CD4-positive, alpha-beta T cell treated with Interleukin-12 subunit alpha and Interleukin-12 subunit beta, for 1 hour (primary cell): ENCODE results near the gene DNM1.
"Not testable (repeated sequence)": the region's sequence is repeated elsewhere in the genome, so short reads cannot be mapped to it uniquely, and the experiment has no call there.

Source experiments
- DNase-seq: peaks from one replicate; pipeline ENCODE4 v3.0.0-alpha.2; 2020

The DNM1 gene

DNA sequence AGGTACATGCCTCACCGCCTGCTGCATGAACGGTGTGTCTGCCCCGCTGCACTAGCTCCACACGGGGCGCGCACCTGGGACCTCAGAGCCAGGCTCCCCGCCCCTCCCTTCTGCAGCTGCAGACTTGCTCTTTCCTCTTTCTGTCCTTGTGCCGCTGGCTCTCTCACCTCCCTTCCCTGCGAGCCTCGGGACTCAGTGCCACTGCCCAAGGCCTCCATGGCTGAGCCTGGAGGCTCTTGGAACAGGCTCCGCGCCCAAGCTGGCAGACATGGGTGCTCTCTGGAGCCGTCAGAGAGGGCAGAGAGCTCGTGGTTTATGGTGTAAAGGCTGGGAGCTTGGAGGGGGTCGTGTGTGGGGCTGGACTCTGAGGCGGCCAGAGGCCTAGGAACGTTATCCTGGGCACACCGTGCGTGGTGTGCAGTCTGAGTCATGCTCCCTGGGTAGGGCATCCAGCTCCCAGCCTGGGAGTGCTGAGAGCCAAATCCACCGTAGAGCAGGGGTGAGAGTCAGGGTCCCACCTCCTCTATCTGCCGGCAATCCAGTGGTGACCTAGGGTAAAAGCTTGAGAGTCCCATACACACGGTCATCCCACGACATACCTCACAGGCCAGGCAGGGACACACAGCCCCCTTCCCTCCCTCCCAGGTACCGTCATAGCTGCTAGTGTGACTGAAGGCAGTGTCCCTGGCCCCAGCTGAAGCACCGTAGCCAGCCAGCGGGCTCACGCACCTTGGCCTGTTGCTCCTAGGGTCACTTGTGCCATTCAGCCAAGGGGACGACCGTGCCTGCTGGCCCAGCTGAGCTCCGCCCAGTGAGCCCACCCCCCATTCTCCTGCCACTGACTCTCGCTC is 50.2 kb downstream of the DNM1 start:
- no peak for DNase-seq

DNA sequence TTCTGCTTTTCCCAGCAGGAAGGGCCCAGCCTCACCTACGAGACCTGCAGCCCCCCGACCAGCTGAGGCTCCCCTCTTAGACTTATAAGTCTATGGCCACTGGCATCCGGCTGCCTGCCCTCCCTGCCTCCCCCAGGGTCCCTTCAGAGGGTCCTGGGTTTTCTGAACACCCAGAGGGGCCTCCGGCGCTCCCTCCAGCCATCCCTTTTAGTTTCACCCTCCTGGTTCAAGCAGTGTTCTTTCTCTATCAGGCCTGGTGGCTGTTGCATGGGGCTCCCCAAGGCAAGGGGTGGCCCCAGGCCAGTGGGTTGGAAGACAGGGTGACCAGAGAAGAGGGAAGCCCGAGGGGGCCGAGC is 50.8 kb downstream of the DNM1 start:
- DNase-seq, result no peak

DNA sequence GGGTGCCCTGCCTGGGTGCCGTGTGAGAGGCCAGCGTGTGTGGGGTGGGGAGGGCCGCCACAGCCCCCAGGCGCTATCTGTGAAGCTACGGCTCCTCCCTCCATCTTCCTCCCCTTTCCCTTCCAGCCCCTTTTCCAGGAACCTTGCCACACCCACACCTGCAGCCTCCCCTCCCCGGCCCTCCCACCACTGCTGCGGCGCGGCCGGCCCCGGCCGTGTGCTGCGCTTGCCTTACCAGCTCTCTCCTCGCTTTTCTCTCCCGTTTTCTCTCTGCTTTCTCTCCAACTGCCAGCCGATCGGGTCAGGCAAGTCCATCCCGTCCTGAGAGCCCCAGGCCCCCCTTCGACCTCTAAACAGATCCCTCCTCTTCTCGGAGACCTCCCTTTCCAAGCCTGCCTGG is 51.2 kb downstream of the DNM1 start:
- no peak for DNase-seq

DNA sequence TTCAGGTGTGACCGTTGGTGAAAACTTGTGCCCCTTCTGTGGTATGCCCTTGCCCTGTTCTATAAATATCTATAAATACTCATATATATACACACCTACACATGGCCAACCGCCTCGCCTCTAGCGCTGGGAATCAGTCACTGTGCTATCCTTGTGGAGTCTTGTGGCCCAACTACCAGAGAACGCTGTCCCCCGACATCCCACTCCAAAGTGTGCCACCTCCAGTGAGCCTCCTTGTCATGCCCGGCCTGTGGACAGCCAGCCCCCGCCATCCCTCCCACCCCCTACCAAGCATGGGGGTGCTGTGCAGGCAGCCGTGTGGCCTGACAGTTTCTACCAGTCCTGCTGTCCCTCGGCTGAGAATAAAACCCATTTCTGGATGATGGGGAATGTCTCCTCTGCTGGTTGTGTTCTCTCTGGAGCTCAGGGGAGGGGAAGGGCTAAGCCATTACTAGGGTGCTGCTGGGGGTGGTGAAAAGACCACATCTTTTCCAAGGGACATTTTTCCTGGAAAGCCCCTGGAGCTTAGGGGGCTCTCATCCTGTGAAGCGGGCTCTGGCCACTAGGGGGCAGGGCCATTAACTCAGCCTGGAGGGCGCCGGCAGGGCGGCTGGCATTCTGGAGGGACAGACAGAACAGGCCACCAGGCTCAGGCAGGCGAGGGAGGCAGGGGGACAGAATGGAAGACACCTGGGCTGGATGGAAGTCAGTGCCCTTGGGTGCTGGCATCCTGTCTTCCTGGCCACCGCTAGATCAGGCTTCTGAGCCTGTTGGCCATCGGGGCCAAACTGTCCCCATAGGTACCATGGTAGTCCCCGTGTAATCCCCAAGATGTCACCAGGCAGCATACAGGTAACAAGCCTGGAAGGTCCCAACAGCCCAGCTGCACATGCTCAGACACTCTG is 51.9 kb downstream of the DNM1 start:
- peak; percentile 59 for DNase-seq

DNA sequence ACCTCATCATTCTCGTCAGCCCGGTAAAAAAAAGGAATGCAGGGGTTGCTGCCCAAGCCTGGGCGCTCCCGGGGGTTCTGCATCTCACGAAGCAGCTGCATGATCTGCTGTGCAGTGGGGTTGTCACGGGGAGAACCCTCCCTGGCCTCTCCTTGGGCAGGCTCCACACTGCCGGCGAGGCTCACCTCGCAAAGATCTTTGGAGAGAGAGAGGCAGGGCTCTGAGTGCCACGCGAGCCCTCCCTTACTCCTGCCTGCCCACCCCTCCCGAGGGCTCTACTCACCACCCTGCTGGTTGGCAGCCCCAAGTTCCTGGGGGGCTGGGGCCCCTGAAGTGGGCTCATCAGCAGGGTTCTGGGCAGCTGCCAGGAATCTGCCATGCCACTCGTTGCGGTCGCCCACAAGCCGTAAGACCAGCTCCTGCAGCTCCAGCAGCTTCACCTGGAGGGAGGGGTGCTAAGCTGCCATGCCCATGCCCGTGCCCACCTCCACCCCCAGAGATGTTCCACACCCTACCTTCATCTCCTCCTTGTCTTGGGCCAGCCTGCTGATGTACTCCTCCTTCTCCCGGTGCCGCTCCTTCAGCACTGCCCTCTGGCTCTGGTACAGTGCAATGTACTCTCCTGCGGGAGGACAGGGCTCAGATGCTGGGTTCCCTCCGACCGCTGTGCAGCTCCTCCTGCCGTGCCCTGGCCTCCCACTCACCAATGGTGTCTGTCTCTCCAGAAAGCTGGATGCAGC is 54.1 kb downstream of the DNM1 start:
- no peak for DNase-seq

DNA sequence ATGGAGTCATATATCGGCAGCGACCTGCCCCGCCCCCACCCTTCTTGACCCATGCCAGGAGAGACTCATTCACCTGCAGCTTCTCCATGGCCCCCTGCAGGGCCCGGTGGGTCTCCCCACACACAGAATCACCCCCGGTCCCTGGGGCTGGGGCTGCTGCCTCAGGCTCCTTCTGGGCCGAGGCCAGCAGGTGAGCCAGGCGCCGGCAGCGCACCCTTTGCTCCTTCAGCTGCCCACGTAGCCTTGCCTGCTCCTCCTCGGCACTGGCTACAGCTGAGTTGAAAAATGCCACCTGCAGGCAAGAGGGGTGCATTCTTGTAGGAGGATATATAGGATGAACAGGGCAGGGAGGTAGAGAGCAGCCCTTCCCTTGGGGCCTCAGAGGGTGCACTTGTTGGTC is 54.7 kb downstream of the DNM1 start:
- DNase-seq, result no peak

DNA sequence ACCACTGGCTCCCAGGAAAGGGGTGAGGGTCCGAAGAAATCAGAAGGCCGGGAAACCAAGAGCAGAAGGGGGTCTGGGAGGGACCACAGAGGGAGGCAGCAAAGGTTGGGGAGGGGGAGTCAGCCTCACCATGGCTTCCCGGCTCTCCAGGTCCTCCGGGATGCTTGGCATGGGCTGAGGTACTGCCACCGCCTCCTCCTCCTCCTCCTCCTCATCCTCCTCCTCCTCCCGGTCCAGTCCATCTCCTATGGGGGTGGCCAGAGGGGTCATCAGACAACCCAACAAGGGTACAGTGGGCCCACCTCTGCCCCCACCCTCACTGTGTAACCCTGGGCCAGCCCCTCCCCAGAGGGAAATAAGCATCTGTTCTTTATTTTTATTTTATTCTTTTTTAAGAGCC is 55.1 kb downstream of the DNM1 start:
- no peak for DNase-seq

DNA sequence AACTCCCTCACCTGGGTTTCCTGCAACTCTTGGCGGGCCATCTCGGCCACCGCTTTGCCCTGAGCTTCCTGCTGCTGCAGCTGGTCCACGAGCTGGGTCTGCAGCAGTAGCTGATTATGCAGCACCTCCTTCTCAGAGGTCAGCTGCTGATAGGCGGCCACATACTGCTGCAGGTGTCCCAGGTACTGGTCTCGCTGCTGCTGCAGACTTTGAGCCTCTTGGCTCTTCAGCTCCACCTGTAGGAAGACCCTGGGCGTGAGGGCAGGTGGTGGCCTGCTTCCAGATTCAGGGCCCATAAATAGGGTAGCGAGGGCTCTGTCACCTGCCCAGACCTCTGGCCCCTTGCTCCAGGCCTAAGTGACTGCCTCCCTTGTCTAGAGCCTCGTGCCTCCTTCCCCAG is 56.0 kb downstream of the DNM1 start:
- DNase-seq, result no peak

DNA sequence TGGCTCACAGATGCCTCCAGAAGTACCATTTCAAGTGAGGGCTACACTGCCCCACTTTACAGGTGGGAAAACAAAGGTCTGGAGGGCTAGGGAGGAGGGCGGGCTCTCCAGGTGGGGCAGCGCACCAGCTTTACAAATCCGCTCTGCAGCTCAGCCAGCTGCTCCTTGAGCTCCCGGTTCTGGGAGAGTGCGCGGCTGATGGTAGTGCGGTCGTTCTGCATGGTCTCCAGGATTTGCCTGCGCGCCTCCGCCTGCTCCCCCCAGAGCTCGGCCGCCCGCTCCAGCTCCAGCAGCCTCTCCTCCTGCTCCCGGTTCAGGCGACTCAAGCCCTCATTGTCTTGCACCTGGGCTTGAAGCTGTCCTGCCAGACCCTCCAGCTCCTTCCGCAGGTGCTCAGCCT is 57.2 kb downstream of the DNM1 start:
- no peak for DNase-seq

DNA sequence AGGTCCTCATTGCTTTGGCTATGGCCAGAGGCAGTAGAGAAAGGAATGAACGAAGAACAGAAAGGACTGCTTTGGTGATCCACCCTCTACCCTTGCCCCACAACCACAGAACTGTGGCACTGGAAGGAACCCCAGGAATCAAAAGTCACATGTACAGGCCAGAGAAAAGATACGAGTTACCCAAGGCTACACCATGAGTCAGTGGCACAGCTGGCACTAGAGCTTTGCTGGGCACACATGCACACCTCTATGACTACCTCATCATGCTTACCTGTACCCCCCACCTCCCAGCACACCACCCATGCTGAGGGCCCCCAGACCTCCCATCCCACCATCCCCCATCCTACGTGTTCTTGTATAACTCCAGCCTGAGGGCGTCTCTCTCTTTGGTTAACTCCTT is 59.5 kb downstream of the DNM1 start:
- no peak for DNase-seq

DNA sequence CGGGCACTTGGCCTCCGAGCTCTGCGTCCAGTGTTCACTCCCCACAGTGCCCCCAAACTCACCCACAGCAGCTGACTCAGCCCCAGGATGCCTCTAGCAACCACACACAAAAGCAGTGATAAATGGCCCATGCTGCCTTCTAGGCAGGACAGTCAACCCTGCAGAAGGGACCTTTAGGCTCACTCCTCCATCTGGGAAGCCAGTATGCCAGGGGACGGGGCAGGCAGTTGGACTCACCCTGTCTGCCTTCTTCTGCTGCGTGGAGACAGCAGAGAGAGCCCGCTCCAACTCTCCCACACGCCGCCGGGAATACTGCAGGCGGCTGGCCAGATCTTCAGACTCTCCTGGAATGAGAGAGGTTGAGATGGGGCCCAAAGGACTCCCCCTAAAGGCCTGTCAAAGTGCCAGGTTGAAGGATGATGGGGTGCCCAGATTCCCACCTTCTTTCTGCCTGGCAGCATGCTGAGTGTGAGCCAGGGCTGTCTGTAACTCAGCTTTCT is 62.2 kb downstream of the DNM1 start:
- DNase-seq, result no peak

DNA sequence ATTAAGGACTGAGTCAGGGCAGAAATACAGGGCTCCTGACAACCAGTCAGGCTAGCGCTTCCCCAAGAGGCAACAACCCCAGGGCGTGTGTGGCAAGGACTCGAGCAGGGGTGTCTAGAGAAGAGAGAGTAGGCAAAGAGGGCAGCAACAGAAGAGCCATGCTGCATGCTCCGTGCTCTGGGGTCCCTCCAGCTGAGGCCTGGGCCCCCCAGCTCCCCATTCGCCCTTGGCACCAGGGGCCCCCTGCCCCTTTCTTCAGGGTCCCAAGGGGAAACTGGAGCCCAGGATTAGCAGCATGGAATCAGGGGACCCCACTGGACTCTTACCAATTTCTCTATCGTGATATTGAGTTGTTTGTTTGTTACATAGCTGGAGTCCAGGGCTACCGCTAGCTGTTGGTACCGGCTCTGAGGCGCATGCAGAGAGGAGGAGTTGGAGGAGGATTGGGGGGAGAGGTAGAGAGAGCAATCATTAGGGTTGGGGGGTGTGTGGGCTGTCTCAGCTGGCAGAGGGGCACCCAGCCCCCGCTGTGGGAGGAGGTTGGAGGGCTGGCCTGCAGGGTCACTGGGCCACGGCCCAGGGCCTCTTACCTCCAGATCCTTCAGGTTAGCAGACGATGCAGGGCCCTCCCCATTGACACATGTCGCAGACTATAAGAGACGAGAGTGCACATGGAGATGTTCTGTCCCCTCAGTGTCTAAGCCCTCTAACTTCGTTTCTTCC is 63.9 kb downstream of the DNM1 start:
- DNase-seq, result no peak

DNA sequence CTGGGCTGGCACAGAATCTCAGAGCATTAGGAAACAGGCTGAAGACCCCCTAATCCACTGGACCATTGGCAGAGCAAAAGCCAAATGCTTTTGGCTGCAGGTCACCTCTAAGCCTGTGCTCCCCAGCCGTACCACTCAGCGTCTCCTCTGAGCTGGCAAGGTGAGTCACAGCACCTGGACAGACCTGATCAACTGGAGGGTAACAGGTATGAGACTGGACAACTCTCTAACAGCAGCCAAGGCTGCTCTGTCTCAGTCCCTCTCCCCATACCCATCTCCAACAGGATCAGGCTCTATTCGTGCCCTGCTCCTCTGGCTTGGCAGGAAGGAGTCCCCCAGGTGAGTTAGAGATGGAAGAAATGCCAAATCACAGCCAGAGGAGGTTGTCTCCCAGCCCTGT is 67.9 kb downstream of the DNM1 start:
- DNase-seq, result no peak

DNA sequence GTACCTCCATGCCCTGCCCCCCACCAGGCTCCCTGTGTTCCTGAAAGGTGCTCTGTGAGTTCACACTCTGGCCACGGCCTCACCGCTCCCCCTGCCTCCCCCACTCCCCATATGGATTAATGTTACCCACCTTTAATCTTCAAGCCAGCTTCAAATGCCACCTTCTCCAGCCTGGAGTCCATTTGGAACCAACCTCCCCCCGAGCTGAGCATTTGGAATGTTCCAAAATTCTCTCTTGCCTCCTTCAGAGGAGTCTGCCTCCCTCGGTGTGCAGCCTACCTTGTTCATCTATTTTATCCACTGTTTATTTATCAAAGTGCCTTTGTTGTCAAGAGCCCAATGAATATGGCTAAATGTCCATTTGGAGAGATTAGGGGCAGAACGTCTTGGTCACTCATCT is 68.3 kb downstream of the DNM1 start:
- DNase-seq, result no peak

DNA sequence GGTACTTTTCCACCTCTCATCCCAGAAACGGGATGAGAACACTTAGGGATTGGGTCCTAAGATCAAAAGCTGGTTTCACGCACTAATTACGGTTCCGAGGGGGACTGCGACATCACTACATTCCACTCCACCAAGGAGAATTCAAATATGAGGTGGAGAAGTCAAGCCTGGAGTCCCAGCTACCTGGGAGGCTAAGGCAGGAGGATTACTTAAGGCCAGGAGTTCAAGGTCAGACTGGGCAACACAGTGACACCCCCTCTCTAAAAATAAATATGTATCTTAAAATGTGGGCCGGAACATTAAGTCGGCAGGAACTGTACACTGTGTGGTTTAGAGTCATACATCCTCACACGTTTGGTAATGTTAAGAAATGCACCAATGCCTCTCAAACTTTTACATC is 71.1 kb downstream of the DNM1 start:
- no peak for DNase-seq

DNA sequence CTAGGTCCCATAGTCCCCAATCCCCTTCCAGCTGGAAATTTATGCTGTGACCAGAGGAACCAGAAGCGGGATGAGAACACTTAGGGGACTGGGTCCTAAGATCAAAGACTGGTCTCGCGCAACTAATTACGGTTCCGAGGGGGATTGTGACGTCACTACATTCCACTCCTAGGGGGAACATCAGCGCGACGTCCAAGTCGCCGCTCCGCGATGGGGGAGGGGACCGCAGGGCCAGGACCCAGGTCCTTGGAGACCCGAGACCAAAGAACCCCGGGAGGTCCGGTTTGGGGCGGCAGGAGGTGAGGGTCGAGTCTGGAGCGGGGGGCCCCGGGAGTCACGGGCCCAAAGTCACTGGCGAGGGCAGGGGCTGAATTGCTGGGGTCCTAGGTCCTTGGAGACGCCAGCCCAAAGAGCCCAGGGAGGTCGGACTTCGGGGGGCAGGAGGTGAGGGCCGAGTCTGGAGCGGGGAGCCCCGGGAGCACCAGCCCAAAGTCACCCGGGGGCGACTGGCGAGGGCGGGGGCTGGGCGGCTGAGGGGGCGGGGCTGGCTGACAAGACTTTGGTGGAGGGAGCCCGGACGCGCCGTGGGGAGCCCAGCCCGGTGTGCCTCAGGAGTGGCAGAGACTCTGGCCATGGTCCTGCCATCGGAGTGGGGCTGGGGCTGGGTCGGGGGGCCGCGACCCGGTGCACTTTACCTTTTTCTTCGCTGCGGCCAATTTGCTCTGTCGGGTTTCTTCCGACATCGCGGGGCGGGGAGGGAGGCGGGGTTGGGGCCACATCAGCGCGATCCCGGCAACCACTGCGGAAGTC is 72.2 kb downstream of the DNM1 start, which contains the start of gene GOLGA2:
Gene GOLGA2, minus strand, starts transcription at position 810 of the 810 bp plus-strand sequence. Its CDS starts 31 bp downstream, at position 779.
- peak; percentile 15 for DNase-seq

DNA sequence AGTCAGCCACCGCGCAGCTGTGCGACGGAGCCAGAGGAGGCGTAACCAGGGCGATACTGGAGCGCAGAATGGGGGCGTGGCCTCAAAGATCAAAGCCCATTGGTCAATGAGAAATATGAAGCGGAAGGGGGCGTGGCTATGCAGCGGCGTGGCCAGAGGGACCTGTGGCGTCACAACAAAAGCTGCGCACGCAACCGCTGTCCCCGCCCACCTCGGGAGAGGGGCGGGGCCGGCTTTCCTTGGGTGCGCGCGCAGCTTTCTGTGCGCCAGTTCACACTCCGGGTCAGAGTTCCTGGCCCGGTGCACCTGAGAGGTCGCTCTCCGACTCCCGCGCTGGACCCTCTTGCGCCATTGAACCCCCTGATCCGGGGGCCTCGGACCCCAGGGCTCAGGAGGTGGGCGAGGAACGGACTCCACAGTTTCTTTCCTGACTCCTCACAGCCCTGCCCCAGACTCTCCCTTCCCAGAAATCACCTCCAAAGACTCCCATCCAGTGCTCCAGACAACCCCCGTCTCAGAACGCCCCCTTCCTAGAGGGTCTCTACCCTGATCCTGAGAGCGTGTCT is 72.9 kb downstream of the DNM1 start, which contains the start of gene SWI5:
Gene SWI5, plus strand, starts transcription at position 269 of the 566 bp plus-strand sequence.
- DNase-seq, result peak; percentile 100

DNA sequence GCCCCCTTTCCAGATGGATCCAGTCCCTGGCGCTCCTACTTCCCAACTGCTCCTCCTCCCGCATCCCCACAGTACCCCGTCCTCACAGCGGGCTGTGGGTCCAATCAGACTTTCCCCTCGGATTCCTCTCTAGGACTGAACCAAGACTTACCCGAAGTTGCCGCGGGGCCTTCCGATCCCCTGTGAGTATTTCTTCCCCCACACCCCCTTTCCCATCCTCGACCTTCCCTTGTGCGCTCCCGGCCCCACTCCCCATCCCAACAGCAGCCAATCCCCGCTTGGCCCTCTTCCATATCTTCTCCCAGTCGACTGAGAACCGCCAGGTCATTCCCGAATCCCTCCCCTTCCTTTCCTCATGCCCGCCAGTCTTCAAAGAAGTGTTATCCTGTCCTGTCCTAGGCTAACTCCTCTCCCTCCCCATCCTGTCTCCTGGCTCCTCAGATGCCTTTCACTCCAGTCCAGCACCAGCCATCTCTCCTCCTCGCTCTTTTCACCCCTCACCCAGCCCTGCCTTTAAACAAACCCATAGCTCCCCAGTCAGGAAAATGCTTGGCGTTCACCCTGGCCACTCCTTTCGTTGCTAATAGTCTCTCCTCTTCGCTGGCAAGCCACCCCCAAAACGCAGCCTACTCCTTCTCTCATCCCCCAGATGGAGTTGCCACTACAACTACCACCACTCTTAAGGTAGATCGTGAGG is 73.5 kb downstream of the DNM1 start:
- no peak for DNase-seq

DNA sequence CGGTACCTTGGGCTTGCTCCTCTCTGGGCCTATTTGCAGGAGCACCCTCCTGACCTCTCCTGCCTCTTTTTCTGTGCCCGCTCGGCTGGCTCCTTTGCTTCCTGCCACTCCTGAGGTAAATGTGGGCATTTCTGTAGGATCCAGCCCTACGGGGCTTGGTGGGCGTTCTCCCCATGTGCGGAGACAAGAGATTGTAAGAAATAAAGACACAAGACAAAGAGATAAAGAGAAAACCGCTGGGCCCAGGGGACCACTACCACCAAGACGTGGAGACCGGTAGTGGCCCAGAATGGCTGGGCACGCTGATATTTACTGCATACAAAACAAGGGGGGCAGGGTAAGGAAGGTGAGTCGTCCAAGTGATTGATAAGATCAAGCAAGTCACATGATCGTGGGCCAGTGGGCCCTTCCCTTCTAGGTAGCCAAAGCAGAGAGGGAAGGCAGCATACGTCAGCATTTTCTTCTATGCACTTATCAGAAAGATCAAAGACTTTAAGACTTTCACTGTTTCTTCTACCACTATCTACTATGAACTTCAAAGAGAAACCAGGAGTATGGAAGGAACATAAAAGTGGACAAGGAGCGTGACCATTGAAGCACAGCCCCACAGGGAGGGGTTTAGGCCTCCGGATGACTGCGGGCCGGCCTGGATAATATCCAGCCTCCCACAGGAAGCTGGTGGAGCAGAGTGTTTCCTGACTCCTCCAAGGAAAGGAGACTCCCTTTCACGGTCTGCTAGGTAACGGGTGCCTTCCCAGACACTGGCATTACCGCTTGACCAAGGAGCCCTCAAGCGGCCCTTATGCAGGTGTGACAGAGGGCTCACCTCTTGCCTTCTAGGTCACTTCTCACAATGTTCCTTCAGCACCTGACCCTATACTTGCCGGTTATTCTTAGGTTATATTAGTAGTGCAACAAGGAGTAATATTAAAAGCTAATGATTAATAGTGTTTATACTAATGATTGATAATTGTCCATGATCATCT is 76.2 kb downstream of the DNM1 start:
- DNase-seq, result not testable (repeated sequence)
